ENCODE data around the gene NOTCH1.
"Not testable (repeated sequence)": the region's sequence is repeated elsewhere in the genome, so short reads cannot be mapped to it uniquely, and the experiment has no call there.

Gene NOTCH1

DNA sequence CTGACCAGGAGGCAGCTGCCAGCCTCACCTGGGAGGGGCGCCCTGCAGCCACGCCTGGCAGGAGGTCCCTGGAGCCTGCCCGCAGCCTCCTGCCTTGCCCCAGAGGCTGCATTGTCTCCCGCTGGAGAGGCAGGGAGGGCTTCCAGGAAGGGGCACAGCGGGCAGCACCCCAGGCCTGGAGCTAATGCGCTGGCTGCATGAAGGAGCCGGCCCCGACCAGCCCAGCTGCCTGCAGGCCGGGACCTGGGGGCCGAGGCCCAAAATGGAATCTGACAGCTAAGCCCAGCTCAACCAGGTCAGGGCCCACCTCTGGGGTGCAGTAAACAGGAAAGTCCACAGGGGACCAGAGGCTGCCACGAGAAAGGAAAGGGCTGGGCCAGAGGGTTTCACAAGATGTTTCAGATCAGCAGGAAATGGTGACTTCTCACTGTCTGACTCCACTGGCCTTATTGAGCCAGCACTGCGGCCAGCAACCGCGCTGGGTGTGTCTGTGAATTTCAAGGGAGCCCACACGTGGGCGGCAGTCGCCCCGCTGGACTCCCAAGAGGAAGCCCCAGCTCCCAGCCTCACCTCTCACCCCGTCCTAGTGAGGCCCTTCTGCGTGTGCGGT is 18.6 kb upstream of the NOTCH1 start:
- DNase-seq (ENCODE audit: low spot score), result no peak

DNA sequence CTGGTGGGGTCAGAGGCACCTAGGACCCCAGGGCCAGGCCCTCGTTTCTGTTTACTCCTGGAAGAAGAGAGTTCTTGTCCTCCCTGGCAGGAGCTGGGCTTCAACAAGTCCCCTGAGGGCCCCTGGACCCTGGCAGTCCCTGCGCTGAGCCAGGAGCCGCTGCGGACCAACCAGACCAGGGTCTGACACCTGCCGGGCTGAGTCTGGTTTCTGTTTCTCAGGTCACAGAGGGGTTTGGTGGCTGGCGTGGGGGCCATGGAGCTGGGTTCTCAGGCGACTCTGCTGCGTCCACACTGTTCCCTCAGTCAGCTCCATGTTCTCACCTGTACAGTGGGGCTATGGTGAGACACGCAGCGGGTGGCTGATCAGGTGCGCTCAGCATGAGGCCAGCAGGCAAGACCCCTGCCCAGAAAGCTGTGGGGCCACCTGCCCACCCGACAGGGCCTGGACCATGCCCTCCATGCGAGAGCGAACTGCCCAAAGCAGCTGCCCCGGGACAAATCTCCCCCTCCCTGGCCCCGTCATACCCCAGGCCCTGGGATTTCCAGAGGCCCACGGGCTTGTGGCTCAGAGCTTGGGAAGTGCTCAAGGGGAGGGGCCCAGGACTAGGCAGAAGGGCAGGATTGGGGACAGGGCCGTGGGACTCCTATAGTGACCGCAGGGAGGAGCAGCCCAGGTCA is 17.9 kb upstream of the NOTCH1 start:
- no peak for DNase-seq (ENCODE audit: low spot score)

DNA sequence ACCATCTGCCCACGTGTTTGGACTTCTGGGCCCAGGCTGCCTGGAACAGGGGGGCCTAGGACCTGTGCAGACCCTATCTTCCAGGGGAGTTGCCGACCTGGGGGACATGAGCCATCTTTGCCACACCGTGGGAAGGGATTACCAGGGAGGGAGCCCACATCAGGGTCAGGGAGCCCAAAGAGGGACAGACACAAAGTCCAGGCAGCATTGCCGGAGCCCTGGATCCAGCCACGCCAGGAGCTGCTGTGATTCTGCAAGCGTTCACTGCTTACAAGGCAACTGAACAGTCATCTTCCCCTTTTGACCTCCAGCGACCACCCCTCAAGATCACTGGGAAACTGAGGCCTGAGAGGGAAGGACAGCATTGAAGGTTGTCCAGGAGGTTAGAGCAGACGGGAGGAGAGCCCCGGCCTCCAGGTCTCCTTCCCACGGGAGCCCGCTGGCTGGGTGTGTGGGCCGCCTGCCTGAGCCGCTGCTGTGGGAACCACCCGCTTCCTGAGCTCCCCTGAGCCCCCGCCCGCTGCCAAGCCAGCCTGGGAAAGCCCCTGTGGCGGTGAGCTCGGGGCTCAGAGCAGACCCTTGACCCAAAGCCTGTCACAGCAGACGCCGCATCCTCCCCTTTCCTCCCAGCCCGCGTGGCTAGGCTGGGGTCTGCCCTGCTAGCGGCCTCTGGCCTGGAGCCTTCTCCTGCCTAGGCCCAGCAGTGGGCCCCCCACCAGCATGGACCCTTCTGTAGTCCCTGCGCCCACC is 17.1 kb upstream of the NOTCH1 start:
- DNase-seq (ENCODE audit: low spot score), result no peak

DNA sequence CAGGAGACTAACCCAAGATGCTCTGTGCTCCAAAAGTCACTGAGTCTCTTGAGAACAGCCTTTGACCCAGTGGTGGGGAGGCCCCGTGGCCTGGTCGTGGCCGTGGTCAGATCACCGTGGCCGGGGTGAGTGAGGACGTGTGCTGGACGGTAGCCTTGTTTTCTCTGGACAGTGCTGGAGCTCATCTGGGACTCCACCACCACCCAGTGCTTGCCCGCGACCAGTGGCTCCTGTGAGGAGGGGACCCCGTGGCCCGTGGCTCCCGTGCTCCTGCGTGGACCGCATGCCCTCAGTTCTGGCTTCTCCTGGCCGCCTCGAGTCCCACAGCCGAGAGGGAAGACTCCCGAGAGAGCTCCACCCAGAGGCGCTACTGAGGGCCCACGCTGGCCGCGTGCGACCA is 15.9 kb upstream of the NOTCH1 start:
- DNase-seq (ENCODE audit: low spot score), result no peak

DNA sequence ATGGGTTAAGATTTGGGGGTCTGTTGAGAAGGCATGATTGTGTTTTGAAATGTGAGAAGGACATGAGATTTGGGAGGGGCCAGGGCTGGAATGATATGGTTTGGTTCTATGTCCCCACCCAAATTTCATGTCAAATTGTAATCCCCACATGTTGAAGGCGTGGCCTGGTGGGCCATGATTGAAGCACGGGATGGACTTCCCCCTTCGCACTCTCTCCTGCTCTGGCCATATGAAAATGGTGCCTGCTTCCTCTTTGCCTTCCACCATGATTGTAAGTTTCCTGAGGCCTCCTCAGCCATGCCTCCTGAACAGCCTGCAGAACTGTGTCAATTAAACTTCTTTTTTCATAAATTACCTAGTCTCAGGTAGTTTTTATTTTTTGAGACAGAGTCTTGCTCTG is 14.7 kb upstream of the NOTCH1 start:
- no peak for DNase-seq (ENCODE audit: low spot score)

DNA sequence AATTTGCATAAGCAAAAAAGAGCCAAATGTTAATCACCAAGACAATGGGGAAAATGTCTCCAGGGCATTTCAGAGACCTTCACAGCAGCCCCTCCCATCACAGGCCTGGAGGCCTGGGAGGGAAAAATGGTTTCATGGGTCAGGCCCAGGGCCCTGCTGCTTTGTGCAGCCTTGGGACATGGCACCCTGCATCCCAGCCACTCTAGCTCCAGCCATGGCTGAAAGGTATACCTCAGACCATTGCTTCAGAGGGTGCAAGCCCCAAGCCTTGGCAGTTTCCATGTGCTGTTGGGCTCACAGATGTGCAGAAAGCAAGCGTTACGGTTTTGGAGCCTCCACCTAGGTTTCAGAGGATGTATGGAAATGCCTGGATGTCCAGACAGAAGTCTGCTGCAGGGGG is 13.5 kb upstream of the NOTCH1 start:
- not testable (repeated sequence) for DNase-seq (ENCODE audit: low spot score)

DNA sequence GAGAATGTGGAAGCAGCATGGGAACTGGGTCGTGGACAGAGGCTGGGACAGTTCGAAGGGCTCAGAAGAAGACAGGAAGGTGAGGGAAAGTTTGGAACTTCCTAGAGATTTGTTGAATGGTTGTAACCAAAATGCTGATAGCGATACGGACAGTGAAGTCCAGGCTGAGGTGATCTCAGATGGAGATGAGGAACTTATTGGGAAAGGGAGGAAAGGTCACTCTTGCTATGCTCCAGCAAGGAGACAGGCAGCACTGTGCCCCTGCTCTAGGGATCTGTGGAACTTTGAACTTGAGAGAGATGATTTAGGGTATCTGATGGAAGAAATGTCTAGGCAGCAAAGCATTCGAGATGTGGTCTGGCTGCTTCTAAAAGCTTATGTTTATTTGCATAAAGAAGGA is 13.0 kb upstream of the NOTCH1 start:
- DNase-seq (ENCODE audit: low spot score), result not testable (repeated sequence)

DNA sequence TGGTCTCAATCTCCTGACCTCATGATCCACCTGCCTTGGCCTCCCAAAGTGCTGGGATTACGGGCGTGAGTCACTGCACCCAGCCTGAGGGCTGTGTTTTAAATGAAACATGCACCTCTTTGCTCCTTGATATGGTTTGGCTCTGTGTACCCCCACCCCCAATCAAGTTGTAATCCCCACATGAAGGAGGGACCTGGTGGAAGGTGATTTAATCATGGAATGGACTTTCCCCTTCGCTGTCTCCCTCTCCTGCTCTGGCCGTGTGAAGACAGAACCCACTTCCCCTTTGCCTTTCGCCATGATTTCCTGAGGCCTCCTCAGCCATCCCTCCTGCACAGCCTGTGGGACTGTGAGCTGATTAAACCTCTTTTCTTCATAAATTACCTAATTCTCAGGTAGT is 12.5 kb upstream of the NOTCH1 start:
- no peak for DNase-seq (ENCODE audit: low spot score)

DNA sequence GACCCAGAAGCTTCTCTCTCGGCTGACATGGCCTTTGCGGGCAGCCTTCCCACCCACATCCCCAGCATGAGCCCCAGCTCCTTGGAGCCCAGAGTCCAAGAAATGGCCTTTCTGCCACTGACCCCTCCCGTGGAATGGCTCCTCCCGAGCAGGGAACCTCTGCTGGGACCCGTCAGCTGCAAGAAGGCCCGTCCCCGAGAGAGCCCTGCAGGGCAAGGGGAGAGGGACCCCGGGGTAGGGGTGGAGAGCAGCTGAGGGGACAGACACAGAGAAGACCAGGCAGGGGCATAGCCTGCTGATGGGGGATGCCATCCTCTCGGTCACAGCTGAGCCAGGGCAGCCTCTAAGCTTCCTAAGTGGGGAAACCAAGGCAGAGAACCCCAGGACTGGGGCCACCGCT is 11.2 kb upstream of the NOTCH1 start:
- no peak for DNase-seq (ENCODE audit: low spot score)

DNA sequence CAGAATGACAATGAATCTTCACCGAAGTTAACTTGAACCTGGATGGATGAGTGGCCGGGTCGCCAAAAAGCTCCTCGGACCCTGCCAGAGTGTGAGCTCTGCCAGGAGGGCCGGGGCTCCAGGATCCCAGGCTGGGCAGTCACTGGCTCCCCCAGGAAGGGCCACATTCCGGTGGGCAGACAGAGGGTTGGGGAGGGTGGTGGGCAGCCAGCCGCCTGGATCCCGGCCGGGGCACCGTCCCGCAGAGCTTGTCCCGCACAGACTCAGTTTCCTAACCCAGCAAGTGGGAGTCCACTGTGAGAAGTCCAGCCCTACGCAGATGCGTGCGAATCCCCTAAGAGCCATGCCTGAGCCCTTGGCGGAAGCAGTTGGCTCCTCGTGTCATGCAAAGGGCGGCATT is 10.3 kb upstream of the NOTCH1 start:
- DNase-seq (ENCODE audit: low spot score), result no peak

DNA sequence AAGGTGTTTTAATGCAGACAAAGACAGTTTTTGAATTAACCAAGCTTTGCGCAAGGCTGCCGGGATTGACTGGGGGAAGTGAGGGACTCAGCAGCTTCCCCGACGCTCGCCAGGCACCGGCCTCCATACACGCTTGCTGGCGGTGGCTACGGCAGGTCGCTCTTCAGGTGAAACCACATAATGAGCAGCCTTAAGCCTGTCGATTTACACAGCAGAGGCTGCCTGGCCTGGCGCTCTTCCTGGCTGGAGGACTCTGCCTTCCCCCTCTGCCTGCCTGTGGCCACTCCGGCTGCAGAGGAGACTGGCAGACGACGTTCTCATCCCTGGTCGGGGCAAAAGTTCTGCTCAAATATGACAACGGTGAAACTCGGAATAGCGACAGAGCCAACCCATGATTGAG is 9.0 kb upstream of the NOTCH1 start:
- DNase-seq (ENCODE audit: low spot score), result no peak

DNA sequence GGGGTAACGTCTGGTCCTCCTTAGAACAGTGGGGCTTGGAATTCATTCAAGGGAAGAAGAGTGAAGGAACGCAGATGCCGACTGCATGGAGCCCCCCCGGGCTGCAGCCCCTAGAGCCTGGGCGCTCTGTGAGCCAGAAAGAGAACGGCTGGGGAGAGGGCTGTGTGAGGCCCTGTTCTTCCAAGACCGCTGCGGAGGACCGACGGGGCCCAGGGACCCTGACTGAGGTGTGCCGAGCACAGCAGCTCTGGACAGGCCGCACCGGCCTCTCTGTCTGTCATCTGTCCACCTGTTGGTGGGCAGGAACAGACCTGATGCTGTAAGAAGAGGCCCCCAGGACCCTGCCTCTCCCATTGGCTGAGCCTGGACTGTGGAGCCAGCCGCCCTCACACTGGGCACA is 7.7 kb upstream of the NOTCH1 start:
- DNase-seq (ENCODE audit: low spot score), result no peak

DNA sequence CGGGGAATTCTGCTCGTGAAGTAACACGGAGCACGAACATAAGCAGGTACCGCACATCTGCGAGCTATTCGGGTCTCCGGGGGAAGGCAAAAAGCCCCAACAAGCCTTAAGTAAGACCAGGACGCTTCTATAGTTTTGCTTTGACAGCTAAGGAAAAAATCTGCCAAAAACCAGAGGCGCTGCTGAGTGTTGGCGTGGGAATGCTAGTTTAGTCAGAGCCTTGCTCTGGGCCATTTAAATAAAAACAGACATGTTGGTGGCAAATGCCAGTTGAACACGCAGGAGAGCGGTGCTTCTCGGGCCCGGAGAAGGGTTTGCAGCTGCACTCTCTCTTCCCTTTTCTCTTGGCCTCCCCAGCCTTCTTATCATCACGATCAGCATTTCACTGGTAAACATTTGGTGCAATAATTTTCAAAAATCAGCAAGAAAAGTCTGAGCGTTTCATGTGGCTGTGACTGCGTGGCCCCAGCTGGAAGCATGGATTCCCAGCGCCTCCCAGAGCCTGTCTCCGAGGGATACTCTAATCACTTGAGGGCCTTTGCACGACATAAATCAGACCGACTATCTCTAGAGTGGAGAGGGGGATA is 6.4 kb upstream of the NOTCH1 start:
- peak; percentile 52 for DNase-seq (ENCODE audit: low spot score)

DNA sequence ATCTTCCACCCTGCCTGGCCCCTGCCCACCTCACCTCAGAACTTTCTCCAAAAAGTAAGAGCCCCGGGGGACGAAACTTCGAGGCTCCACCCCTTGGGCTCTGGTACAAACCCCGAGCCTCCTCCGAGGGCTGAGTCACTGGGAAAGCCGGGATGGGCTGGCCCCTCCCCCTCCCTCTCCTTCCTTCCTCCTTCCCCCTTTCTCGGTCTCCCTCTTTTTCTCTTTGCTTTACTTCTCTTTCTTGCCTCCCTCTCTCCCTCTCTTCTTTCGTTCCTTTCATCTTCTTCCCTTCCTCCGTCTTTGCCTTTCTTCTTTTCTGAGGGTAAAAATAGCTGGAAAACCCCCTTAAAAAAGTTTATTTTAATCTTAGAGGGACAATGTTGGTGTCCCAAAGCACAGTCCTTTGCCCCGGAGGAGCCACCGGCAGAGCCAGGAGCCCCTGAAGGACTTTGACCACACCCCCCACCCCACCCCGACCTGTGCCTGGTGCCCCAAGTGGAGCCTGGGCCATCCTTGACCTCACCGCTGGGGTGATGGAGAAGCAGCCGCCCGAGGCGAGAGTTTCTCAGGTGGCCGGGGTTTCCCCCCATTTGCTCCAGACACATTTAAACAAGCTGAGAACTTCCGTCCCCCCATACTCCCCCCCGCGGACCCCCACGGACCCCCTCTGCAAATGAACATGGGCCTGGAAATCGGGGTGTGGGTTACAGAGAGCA is 5.7 kb upstream of the NOTCH1 start:
- DNase-seq (ENCODE audit: low spot score), result peak; percentile 45

DNA sequence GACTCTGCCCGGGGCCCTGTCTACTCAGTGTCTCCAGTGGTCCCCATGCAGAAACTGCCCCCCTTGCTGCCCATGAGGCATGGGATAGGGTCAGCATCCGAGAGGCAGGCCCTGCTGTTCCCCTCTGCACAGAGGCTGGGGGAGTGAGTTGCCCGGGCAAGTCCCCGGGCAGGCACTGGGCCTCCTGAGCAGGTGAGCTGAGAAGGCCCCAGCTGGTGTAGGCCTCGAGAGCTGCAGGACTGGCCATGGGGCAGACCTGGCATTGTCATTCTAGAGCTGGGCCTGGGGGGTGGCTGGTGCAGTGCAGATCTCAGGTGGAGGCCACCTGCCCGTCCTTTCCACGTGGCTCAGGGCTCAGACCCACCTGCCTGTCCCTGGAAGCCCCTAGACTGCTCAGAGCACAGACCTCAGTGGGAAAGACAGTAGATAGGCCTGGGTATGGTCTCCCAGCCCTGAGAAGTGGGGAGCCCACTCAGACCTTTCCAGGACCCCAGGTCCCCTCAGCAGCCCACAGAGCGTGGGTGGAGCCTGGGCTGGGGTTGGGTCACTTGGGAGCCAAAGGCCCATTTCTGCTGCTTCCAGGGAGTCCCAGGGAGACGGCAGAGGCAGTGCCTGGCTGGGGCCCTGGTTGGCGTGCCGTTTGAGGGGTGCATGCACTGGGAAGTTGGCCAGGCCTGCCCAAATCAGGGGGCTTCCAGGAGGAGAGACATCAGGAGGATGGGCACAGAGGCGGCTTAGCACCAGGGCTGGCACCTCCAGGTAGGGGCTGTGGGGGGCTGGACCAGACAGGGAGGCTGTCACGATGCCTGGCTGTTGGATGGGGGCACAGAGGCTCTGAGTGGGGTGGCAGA is 4.8 kb upstream of the NOTCH1 start:
- no peak for DNase-seq (ENCODE audit: low spot score)

DNA sequence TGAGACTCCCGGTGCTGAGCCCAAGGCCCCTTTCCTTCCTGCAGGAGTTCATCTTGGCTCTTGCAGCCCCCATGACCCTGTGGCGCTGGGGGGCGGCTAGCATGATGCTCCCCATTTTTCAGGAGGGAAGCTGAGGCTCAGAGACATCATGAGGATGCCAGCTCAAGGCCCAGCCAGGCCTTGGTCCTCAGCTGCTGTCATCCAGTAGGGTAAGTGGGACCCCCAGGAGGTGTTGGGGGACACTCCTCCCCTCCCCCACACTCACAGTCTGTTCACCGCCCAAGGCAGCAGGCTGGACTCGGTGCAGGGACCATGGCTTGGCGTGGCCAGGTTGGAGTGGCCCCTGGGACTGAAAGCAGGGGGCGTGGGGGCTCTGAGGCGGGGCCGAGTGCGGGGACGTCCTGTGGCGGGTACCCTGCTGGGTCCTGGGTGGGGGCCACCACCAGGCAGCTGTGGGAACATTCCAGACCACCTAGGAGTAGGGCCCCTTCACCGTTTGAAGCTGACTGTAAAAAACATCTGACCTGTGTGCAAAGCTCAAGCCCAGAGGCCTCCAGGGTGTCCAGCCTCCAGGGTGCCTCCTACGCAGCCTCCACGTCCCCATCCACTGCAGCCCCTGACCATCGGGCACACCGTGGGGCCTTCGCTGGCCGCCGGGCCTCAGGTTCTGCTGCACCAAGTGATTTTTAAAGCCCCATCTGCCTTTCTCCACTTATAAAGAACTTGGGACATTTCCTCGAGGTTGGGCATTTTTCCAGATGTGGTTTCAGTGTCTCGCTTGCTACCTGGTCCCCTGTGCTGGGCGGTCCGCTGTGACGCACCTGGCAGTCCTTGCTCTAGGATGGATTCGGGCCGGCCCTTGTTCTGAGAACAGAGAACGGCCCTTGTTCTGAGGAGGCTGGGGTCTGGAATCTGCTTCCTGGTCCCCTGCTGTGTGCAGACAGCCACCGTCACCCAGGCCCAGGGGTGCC is 3.4 kb upstream of the NOTCH1 start:
- no peak for DNase-seq (ENCODE audit: low spot score)

DNA sequence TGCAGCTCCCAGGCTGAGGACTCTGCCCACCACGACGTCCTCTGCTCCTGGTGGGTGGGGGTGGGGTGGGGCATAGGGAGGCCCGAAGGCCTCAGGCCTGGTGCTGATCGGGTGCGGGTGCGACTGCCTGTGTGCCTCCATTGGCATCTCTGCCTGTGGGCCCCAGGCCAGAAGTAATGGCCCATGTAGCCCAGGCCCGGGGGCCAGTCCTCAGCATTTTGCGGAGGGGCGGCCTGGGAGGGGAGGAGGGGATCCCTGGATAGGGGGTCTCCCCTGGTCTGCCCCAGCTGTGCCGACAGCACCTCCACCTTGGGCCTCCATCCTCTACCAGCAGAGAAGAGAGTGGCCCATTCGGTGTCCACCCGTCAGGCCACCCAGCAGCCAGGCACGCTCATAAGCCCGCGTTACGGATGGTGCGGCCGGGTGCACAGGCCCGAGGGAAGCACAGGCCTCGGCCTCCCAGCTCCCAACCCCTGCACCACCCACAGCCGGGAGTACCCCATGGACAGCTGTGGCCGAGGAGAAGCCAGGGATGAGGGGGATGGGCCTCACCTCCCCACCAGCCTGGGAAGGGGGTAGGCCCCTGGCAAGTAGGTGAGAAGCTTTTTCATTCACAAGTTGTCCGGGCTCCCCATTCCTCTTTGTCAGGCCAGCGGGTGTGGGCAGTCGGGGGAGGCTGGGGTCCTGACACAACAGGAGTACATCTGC is 1.8 kb upstream of the NOTCH1 start:
- no peak for DNase-seq (ENCODE audit: low spot score)

DNA sequence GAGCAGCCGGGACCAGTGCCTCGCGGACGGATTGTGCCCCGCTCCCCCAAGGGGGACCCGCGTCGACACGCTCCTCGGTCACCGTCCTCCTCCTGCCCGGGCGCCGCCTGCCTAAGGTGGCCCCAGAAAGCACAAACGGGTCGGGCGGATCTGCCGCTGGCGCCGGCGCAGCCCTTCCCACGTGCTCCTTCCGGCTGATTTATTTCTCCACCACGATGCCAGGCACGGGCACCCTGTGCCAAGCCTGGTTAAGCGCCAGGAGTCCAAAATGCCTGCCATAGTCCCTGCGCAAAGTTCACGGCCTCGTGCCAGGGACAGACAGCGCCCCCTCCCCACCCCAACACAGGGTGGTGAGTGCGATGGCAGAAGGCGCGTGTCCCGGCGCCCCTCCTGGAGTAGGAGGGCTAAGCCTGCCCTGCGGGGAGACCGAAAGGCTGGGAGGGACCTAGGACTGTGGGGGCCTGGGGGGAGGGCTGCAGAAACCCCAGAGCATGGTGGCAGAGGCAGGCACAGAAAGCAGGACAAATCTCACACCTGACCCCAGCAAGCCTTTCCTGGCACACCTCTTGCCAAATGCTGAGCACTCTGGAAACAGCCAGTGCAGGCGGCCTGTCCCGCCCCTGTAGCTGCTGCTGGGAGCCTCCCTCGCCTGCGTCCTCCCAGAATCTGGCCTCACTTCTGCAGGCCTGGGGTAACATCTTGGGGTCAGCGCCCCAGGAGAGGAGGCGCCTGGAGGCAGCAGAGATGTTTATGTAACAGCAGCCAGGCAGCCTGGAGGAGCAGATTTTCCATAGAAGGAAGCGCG is 1.1 kb upstream of the NOTCH1 start:
- DNase-seq (ENCODE audit: low spot score), result peak; percentile 53

DNA sequence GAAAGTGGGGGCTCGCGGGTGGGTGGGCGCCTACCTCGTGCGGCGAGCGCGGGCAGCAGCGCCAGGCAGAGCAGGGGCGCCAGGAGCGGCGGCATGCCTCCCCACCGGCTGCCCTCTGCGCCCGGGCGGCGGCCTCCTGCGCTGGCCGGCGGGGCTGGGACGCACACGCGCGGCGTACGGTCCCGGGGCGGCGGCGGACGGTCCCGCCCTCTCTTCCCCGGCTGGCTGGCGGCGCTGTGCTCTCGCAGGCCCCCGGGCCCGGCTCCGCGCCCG is 220 bp downstream of the NOTCH1 start:
- no peak for DNase-seq (ENCODE audit: low spot score)

All from germinal center (tissue), 1 donor.